ENCODE measurements around the gene PIP4K2A.

PIP4K2A gene

DNA sequence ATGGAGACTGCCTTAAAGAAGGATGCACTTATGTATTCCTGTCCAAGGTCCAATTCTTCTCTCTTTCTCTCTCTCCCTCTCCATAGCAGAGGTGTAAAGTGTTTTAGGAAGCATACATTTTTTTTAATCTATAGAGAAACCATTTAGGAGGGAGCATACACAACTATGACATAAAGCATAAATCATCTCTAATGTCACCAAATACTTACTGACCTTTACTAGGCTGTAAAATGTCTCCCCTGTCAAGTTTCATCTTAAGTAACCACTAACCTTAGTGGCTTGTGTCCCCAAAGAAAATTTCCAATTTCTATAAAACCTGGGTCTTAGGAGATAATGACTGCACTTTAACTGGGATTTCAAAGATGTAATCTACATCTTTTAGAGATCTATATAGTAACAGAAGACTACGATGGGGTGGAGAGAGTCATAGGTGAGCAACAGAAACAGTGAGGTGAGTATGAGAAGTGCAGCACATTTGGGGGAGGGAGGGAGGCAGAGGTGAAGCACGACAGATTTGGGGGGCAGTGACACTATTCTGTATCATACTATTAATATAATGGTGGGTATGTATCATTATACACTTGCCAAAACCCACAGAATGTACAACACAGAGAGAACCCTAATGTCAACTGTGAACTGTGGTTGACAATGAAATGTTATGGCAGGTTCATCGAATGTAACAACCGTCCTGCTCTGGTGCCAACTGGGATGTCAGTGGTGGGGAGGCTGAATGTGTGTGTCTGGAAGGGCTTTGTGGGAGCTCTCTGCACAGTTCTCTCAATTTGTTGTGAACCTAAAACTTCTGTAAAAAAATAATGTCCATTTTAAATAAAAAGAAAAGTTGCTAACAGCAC is 79.5 kb downstream of the PIP4K2A start:
- no peak for DNase-seq

GRCh38 chr10:22634093-22634492 is 80.3 kb downstream of the PIP4K2A start:
- DNase-seq = no peak

- no peak for DNase-seq
These were observed 80.8 kb downstream of the PIP4K2A start for GRCh38 chr10:22633528-22633927.

GRCh38 chr10:22633106-22633505 is 81.3 kb downstream of the PIP4K2A start:
- no peak for DNase-seq

GRCh38 chr10:22631646-22632278 is 82.6 kb downstream of the PIP4K2A start:
- DNase-seq = no peak

- no peak for DNase-seq
These were observed 83.2 kb downstream of the PIP4K2A start for GRCh38 chr10:22631185-22631584.

GRCh38 chr10:22630234-22631174 is 83.9 kb downstream of the PIP4K2A start:
- no peak for DNase-seq

GRCh38 chr10:22629852-22630233 is 84.5 kb downstream of the PIP4K2A start:
- no peak for DNase-seq

- DNase-seq = no peak
These were observed 85.3 kb downstream of the PIP4K2A start for GRCh38 chr10:22629126-22629525.

GRCh38 chr10:22628309-22628708 is 86.1 kb downstream of the PIP4K2A start:
- DNase-seq = no peak

- no peak for DNase-seq
These were observed 87.6 kb downstream of the PIP4K2A start for GRCh38 chr10:22626784-22627183.

- no peak for DNase-seq
These were observed 88.7 kb downstream of the PIP4K2A start for GRCh38 chr10:22625516-22626290.

- no peak for DNase-seq
These were observed 90.1 kb downstream of the PIP4K2A start for GRCh38 chr10:22624287-22624738.

- no peak for DNase-seq
These were observed 90.6 kb downstream of the PIP4K2A start for GRCh38 chr10:22623633-22624253.

GRCh38 chr10:22622242-22622806 is 92.1 kb downstream of the PIP4K2A start:
- no peak for DNase-seq

- DNase-seq = no peak
These were observed 92.7 kb downstream of the PIP4K2A start for GRCh38 chr10:22621726-22622125.

GRCh38 chr10:22620929-22621328 is 93.4 kb downstream of the PIP4K2A start:
- DNase-seq = no peak

DNA sequence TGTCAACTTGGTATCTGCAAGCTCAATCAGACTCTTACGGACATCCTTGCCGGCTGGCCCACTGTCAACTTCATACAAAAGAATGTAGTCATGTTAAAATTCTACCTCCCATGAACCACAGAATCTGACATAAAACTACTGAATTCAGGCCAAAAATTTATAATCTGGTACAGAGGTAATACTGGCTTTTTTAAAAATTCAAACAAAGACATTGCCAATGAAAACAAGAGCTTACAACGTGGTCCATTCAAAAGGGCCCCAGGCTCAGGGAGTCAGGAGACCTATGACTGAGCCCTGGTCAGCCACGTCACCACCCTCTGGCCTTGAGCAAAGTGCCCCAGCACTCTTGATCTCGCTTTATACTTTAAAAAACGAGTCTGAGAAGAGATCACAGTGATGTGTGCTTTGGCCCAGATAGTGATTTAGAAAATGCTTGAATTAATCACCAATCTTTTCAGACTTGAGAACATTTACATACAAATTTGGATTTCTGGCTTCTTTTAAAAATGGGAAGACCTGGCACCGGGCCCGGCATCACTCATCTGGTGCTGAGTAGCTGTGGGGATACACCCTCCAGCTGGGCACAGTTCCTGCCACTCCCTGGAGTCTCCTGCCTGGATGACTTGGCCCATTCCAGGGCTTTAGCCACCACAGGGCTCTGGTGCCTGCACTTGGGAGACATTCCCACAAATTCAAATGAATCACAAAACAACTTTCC is 94.1 kb downstream of the PIP4K2A start:
- no peak for DNase-seq

- no peak for DNase-seq
These were observed 95.3 kb downstream of the PIP4K2A start for GRCh38 chr10:22619101-22619500.

DNA sequence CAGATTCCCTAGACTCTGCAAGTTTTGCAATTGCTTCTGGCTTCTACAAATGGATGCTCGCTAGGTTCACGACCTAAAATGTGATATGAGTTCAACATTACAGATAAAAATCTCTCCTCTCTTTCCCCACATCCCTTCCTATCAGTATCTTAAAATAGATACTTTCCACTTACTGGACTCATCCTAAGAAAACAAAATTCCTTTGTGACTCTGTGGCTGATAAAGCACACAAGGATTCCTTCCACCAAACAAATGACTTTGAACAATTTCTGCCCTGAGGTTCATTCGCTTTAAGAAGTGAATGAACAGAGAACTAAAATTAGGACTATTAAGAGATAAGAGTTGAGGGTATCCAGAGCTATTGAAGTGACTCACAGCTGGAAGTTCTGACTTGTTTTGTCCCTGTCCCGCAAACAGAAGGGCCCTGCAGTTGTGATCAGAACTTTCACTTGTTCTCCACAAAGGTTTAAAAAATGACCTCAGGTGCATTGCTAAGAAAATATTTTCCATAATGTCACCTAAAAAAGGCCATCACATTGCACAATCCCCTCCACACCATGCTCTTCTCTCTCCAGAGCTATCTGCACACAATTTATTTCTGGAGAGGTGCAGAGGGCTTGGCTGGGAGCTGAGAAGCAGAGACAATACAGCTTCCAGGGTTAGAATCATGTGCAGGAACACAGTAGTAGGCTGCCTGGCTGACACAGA is 96.1 kb downstream of the PIP4K2A start:
- no peak for DNase-seq
